Activated CD8-positive, alpha-beta T cell treated with anti-CD3 and anti-CD28 coated beads for 36 hours (primary cell): ENCODE data around the gene CYP4F22. TPM values are rescaled to one million over a fixed set of nuclear protein-coding genes. Genes with fewer than 3 reads are reported as not detected.

Experiments
- ATAC-seq: fragments of 200-7000 bp; cut with Tn5 transposase; one replicate; pipeline ENCODE4 v1.10.0; 2021; ENCODE audit warnings: mild to moderate bottlenecking, moderate library complexity
- CTCF ChIA-PET: fragments of 350-600 bp; sonication (Branson Sonifier 250); formaldehyde crosslinking; loops from one replicate; lab custom pipeline; 2021; ENCODE audit warnings: antibody characterized with exemption; lab: Charles Lee
- POLR2A ChIA-PET: fragments of 350-600 bp; sonication (Branson Sonifier 250); formaldehyde crosslinking; loops from one replicate; lab custom pipeline; 2021; ENCODE audit warnings: antibody characterized with exemption; lab: Charles Lee
- DNase-seq: peaks from one replicate; pipeline ENCODE4 v3.0.0-alpha.2; 2020
- H3K27ac Mint-ChIP-seq: one replicate; pipeline ENCODE4 v1.8.0; 2021; ENCODE audit warnings: mild to moderate bottlenecking, mixed read lengths
- H3K27me3 Mint-ChIP-seq: one replicate; pipeline ENCODE4 v1.8.0; 2021; ENCODE audit warnings: mixed read lengths
- H3K36me3 Mint-ChIP-seq: one replicate; pipeline ENCODE4 v1.8.0; 2021; ENCODE audit warnings: low read depth, mixed read lengths
- H3K4me1 Mint-ChIP-seq: one replicate; pipeline ENCODE4 v1.8.0; 2021; ENCODE audit warnings: low read depth, mixed read lengths
- H3K4me3 Mint-ChIP-seq: one replicate; pipeline ENCODE4 v1.8.0; 2021; ENCODE audit warnings: mild to moderate bottlenecking, moderate library complexity, mixed read lengths
- H3K9me3 Mint-ChIP-seq: one replicate; pipeline ENCODE4 v1.8.0; 2021; ENCODE audit warnings: mixed read lengths
- intact Hi-C: fragments of 100-400 bp; cut with micrococcal nuclease; formaldehyde crosslinking; loops from one replicate; pipeline ENCODE4 v1.10.0; 2022
- total RNA-seq, 2 experiments: library from RNA; stranded (reverse); gene quantifications; one replicate each; pipeline ENCODE4 v1.2.3, GENCODE V29; 2021
- TF ChIP-seq, protein P1 (sequence below): fragments of 200-600 bp; IDR thresholded peaks from one replicate; pipeline ENCODE4 v1.8.0; 2022; ENCODE audit warnings: antibody characterized with exemption, mild to moderate bottlenecking

CYP4F22 gene
- total RNA-seq = 1 to 10 TPM; 1.5 to 1.7 TPM

DNA sequence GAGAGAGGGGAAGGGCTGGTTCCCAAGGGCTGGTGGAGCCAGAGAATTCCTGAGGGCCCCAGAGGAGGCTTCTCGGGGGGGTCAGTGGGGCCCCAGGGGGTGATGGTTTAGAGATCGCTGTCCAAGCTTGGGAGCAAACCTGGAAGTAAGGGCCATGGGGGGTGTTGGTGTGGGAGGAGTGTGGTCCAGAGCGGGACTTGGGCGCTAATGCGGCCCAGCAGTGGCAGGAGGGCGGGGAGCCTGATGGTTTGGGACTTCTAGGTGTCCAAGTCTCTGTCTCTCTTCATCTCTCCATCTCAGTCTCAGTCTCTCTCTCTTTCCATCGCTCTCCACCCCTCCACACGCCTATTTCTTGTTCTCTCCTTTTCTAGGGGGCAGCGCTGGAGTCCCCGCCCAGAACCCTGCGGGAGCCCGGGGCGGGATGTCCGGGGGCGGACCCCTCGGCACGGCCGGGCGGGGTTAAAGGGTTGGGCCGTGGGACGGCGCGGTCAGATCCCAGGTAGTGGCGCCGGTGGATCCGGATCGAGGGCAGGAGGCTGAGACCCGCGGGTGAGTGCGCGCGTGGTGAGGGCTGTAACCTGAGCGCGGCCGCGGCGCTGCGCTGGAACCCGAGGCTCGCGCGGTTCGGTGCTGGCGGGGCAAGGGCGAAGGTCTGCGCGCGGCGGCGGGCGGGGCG lies at the start of gene CYP4F22:
TSS of gene CYP4F22 (plus strand) at position 491 of the 676 bp plus-strand sequence. CDS start 16,812 bp downstream, outside the sequence.
- H3K36me3 Mint-ChIP-seq = no peaks in the 10 kb centered on the region
- H3K4me1 Mint-ChIP-seq = peaks cover 27% of the 10 kb centered on the region
- DNase-seq (peak; percentile 22), ATAC-seq (peak; percentile 59)
- TF ChIP-seq, protein P1, sequence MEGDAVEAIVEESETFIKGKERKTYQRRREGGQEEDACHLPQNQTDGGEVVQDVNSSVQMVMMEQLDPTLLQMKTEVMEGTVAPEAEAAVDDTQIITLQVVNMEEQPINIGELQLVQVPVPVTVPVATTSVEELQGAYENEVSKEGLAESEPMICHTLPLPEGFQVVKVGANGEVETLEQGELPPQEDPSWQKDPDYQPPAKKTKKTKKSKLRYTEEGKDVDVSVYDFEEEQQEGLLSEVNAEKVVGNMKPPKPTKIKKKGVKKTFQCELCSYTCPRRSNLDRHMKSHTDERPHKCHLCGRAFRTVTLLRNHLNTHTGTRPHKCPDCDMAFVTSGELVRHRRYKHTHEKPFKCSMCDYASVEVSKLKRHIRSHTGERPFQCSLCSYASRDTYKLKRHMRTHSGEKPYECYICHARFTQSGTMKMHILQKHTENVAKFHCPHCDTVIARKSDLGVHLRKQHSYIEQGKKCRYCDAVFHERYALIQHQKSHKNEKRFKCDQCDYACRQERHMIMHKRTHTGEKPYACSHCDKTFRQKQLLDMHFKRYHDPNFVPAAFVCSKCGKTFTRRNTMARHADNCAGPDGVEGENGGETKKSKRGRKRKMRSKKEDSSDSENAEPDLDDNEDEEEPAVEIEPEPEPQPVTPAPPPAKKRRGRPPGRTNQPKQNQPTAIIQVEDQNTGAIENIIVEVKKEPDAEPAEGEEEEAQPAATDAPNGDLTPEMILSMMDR = no peak
- H3K4me3 Mint-ChIP-seq = peak within 1 kb of the TSS; percentile 76
- ChIA-PET CTCF (no interaction called here), POLR2A (no interaction called here)
- H3K27ac Mint-ChIP-seq = no peak within 1 kb of the TSS
- intact Hi-C loops = no loop called here
- H3K9me3 Mint-ChIP-seq = no peaks in the 10 kb centered on the region
- peaks cover 14% of the 10 kb centered on the region for H3K27me3 Mint-ChIP-seq

DNA sequence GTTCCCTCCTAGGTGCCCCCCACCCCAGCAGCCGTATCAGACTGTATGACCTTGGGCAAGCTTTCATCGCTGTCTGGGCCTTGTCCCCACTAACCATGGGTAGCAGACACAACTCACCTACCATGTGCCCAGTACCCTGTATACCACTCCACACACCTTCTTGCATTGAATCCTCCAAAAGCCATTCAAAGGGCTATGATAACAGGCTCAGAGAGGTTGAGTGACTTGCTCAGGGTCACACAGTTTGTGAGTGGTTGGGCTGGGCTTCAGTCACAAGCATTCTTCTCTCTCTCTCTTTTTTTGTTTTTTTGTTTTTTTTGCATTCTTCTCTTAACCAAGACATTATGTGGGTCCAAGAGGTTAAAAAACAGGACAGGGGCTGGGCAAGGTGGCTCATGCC lies 46.6 kb upstream of the CYP4F22 start:
- ChIA-PET CTCF (interaction anchor here (1.9 kb wide), 1 partner anchor 94 kb away, joined by 7 read pairs; no protein-coding TSS in a partner anchor), POLR2A (interaction anchor here (1.6 to 5.0 kb wide), 4 partner anchors 8 to 43 kb away, joined by 4 to 33 read pairs (median 16); partner anchors contain the start of gene AKAP8L)
- ATAC-seq (no peak), DNase-seq (no peak)
- Mint-ChIP-seq H3K4me3 (peak overlapping the region; percentile 84), H3K36me3 (peaks cover 42% of the 10 kb centered on the region), H3K4me1 (peaks cover 33% of the 10 kb centered on the region), H3K27me3 (no peaks in the 10 kb centered on the region), H3K9me3 (no peaks in the 10 kb centered on the region), H3K27ac (peak overlapping the region; percentile 92)
- intact Hi-C loops = loop anchor here (5.0 kb wide), 1 partner anchor 44 kb away; the partner anchor contains the start of gene AKAP8L
- TF ChIP-seq, protein P1 = no peak

DNA sequence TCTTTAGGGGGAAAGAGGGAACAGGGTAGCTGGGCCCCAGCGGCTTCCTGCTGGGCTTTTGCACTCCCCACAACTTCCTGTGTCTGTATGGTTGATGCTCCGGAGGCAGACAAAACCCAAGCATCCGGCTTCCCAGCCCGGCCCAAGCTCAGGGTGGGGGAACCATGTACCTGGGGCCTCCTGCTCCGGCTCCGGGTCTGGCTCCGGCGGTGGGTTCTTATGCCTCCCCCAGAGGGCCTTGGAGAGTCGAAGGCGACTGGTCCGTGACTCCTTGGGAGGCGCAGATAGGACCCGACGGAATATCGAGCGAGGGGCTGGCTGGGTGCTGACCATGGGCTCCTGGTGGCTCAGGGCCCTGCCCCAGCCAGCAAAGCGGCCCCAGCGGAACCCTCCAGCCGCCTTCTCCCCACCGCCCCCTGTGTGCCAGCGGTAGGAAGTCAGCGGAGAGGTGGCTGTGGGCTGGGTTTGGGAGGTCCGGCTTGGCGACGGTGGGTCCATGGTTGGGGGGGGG lies 44.4 kb upstream of the CYP4F22 start:
- peak overlapping the region; percentile 92 for H3K27ac Mint-ChIP-seq
- ChIA-PET POLR2A (interaction anchor here (0.7 to 5.0 kb wide), 10 partner anchors 11 to 181 kb away, joined by 3 to 33 read pairs (median 4); partner anchors contain the start of genes AKAP8L and WIZ), CTCF (interaction anchor here (0.7 to 7.5 kb wide), 6 partner anchors 9 to 91 kb away, joined by 3 to 42 read pairs (median 6); partner anchors contain the start of gene AKAP8L)
- no peaks in the 10 kb centered on the region for H3K9me3 Mint-ChIP-seq
- peak overlapping the region; percentile 84 for H3K4me3 Mint-ChIP-seq
- peaks cover 55% of the 10 kb centered on the region for H3K4me1 Mint-ChIP-seq
- TF ChIP-seq, protein P1 = no peak
- DNase-seq = peak; percentile 88
- H3K36me3 Mint-ChIP-seq = peaks cover 41% of the 10 kb centered on the region
- no peaks in the 10 kb centered on the region for H3K27me3 Mint-ChIP-seq
- peak; percentile 79 for ATAC-seq
- intact Hi-C loops = loop anchor here (5.0 kb wide), 1 partner anchor 47 kb away; the partner anchor contains the start of gene AKAP8L

DNA sequence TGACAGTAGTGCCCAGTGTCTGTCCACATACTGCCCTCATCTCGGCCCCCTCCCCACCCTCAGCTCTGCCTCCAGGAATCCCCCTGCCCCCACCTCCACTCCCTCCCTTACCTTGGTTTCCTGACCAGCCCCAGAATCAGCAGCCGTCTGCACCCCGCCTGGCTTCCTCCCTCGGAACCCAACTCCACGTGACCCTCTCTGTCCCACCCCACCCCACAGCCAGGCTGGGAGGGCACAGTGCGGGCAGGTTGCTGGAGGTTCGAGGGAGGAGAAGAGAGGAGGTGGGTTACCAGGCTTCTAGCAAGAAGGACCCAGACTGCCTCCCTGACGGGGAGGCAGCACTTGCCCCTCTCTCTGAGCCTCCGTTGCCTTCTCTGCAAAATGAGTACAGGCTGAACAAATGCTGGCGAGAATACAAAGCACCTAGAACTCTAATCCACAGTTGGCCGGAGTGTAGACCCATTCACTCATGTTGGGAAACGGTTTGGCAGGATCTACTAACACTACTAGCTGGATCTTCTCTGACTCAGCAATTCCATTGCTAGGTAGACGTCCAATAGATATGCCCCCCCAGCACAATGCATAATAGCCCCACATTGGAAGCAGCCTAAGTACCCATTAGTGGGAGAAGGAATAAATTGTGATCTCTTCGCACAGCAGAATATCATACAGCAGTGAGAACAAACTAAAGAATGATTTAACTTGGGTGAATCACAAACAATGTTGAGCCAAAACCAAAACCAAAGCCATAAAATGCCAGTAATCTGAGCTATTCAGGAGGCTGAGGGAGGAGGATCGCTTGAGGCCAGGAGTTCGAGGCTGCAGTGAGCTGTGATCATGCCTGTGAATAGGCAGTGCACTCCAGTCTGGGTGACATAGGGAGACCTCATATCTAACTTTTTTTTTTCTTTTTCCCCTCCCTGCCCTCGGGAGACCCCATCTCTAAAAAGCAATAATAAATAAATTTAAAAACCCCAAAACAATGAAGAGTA lies 43.6 kb upstream of the CYP4F22 start, which contains the start of gene RASAL3:
TSS of gene RASAL3 (minus strand) at position 151 of the 992 bp plus-strand sequence. CDS start 186 bp downstream, outside the sequence.
- Mint-ChIP-seq H3K27ac (peak within 1 kb of the TSS; percentile 92), H3K36me3 (peaks cover 38% of the 10 kb centered on the region), H3K27me3 (no peaks in the 10 kb centered on the region), H3K4me1 (peaks cover 59% of the 10 kb centered on the region), H3K9me3 (no peaks in the 10 kb centered on the region), H3K4me3 (peak within 1 kb of the TSS; percentile 84)
- intact Hi-C loops = loop anchor here (5.0 kb wide), 2 partner anchors 47 to 93 kb away; partner anchors contain the start of gene AKAP8L
- CTCF ChIA-PET = interaction anchor here (1.3 to 7.5 kb wide), 3 partner anchors 13 to 90 kb away, joined by 6 to 42 read pairs (median 14); partner anchors contain the start of gene AKAP8L
- TF ChIP-seq, protein P1 = no peak
- POLR2A ChIA-PET = interaction anchor here (0.7 to 5.0 kb wide), 10 partner anchors 11 to 181 kb away, joined by 3 to 33 read pairs (median 4); partner anchors contain the start of gene AKAP8L
- DNase-seq = peak; percentile 81
- peak; percentile 59 for ATAC-seq
